Measurements from ENCODE around the gene RANGAP1.

The RANGAP1 gene

GRCh38 chr22:41237707-41238569 is 48.0 kb downstream of the RANGAP1 start:
- DNase-seq (ENCODE audit: low read depth in 2 of 3, low spot score in 1 of 3): peak; percentile 61 to 72 (median 69)

- DNase-seq (ENCODE audit: low read depth in 2 of 3, low spot score in 1 of 3): no peak
These were observed 48.8 kb downstream of the RANGAP1 start for GRCh38 chr22:41237036-41237706.

GRCh38 chr22:41234815-41235695 is 50.9 kb downstream of the RANGAP1 start:
- no peak for DNase-seq (ENCODE audit: low read depth in 2 of 3, low spot score in 1 of 3)

- no peak for DNase-seq (ENCODE audit: low read depth in 2 of 3, low spot score in 1 of 3)
These were observed 54.6 kb downstream of the RANGAP1 start for GRCh38 chr22:41231369-41231768.

GRCh38 chr22:41230401-41230785 is 55.6 kb downstream of the RANGAP1 start:
- no peak for DNase-seq (ENCODE audit: low read depth in 2 of 3, low spot score in 1 of 3)

GRCh38 chr22:41229730-41230400 is 56.1 kb downstream of the RANGAP1 start:
- DNase-seq (ENCODE audit: low read depth in 2 of 3, low spot score in 1 of 3): no peak

- no peak for DNase-seq (ENCODE audit: low read depth in 2 of 3, low spot score in 1 of 3)
These were observed 56.8 kb downstream of the RANGAP1 start for GRCh38 chr22:41229215-41229614.

- DNase-seq (ENCODE audit: low read depth in 2 of 3, low spot score in 1 of 3): no peak
These were observed 59.0 kb downstream of the RANGAP1 start for GRCh38 chr22:41226723-41227655.

- DNase-seq (ENCODE audit: low read depth in 2 of 3, low spot score in 1 of 3): no peak
These were observed 62.5 kb downstream of the RANGAP1 start for GRCh38 chr22:41223535-41223934.

- DNase-seq (ENCODE audit: low read depth in 2 of 3, low spot score in 1 of 3): no peak
These were observed 63.0 kb downstream of the RANGAP1 start for GRCh38 chr22:41222846-41223507.

- DNase-seq (ENCODE audit: low read depth in 2 of 3, low spot score in 1 of 3): peak in 1 of 3 donors; percentile 26
These were observed 68.3 kb downstream of the RANGAP1 start for GRCh38 chr22:41217553-41218157.

GRCh38 chr22:41216984-41217383 is 69.0 kb downstream of the RANGAP1 start:
- DNase-seq (ENCODE audit: low read depth in 2 of 3, low spot score in 1 of 3): no peak

GRCh38 chr22:41215926-41216325 is 70.1 kb downstream of the RANGAP1 start:
- no peak for DNase-seq (ENCODE audit: low read depth in 2 of 3, low spot score in 1 of 3)

GRCh38 chr22:41215409-41215808 is 70.6 kb downstream of the RANGAP1 start:
- no peak for DNase-seq (ENCODE audit: low read depth in 2 of 3, low spot score in 1 of 3)

GRCh38 chr22:41206719-41207118 is 79.3 kb downstream of the RANGAP1 start:
- DNase-seq (ENCODE audit: low read depth in 2 of 3, low spot score in 1 of 3): no peak

GRCh38 chr22:41204992-41205900 is 80.7 kb downstream of the RANGAP1 start, which contains the start of gene L3MBTL2:
Gene L3MBTL2, plus strand, starts transcription at chr22:41205312. Its CDS starts 51 bp downstream, at chr22:41205363.
- peak; percentile 98 for DNase-seq (ENCODE audit: low read depth in 2 of 3, low spot score in 1 of 3)

GRCh38 chr22:41204066-41204465 is 81.9 kb downstream of the RANGAP1 start:
- DNase-seq (ENCODE audit: low read depth in 2 of 3, low spot score in 1 of 3): no peak

- DNase-seq (ENCODE audit: low read depth in 2 of 3, low spot score in 1 of 3): no peak
These were observed 82.9 kb downstream of the RANGAP1 start for GRCh38 chr22:41203118-41203517.

All from stimulated activated CD4-positive, alpha-beta T cell treated with anti-CD3 and anti-CD28 coated beads, Interleukin-12 subunit alpha, Interleukin-12 subunit beta, amount 100 ng/mL, for 48 hours (primary cell).